Activated T-helper 2 cell treated with anti-CD3 and anti-CD28 coated beads, Interferon-gamma antibody, Interleukin-2, Interleukin-4, amounts not matched to agents 10 μg/mL and 5 μg/mL and 100 μg/mL, durations not matched to agents 14 hours and 24 hours and 36 hours (primary cell): ENCODE data around the gene TMEM231. TPM values are rescaled to one million over a fixed set of nuclear protein-coding genes. Genes with fewer than 3 reads are reported as not detected.
"Not testable (repeated sequence)": the region's sequence is repeated elsewhere in the genome, so short reads cannot be mapped to it uniquely, and the experiment has no call there.

Experiments
- DNase-seq: peaks from one replicate; pipeline ENCODE4 v3.0.0; 2021; ENCODE audit warnings: low spot score
- H3K27ac Mint-ChIP-seq: one replicate; pipeline ENCODE4 v1.8.0; 2021; ENCODE audit warnings: mixed read lengths
- H3K27me3 Mint-ChIP-seq: one replicate; pipeline ENCODE4 v1.8.0; 2021; ENCODE audit warnings: low read depth, mixed read lengths
- H3K36me3 Mint-ChIP-seq: one replicate; pipeline ENCODE4 v1.8.0; 2021; ENCODE audit warnings: low read depth, mixed read lengths
- H3K4me1 Mint-ChIP-seq: one replicate; pipeline ENCODE4 v1.8.0; 2021; ENCODE audit warnings: low read depth, mixed read lengths
- H3K4me3 Mint-ChIP-seq: one replicate; pipeline ENCODE4 v1.8.0; 2021; ENCODE audit warnings: low read depth, mild to moderate bottlenecking, moderate library complexity, mixed read lengths
- H3K9me3 Mint-ChIP-seq: one replicate; pipeline ENCODE4 v1.8.0; 2021; ENCODE audit warnings: mixed read lengths
- intact Hi-C: fragments of 100-400 bp; cut with micrococcal nuclease; formaldehyde crosslinking; loops from one replicate; pipeline ENCODE4 v1.15.1; 2023
- total RNA-seq: library from RNA; stranded (reverse); gene quantifications from 2 replicates; pipeline ENCODE4 v1.2.3, GENCODE V29; 2022

The TMEM231 gene
- total RNA-seq, 1 donor from 2014 or later = 3.4 TPM

DNA sequence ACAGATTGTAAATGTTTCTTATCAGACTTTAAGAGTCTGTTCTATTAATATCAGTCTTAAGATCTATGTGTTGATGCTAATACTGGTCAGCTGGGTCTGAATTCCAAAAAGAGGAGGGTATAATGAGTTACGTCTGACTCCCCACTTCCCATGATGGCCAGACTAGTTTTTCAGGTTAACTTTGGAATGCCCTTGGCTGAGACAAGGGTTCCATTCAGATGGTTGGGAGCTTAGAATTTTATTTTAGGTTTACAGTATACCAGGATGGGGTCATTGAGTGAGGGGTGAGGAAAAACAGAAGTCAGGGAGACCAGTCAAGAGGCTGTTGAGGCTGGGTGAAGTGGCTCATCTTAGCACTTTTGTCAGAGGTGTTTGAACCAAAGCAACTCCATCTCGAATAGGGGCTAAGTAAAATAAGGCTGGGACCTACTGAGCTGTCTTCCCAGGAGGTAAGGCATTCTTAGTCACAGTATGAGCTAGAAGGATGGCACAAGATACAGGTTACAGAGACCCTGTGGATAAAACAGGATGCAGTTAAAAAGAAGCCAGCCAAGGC is 2.9 kb upstream of the TMEM231 start:
- no peaks in the 10 kb centered on the region for H3K36me3 Mint-ChIP-seq
- no peak overlapping the region for H3K27ac Mint-ChIP-seq
- intact Hi-C loops = no loop called here
- H3K27me3 Mint-ChIP-seq = peaks cover 25% of the 10 kb centered on the region
- H3K9me3 Mint-ChIP-seq = no peaks in the 10 kb centered on the region
- DNase-seq = no peak
- H3K4me3 Mint-ChIP-seq = no peak overlapping the region
- H3K4me1 Mint-ChIP-seq = peaks cover 5% of the 10 kb centered on the region

DNA sequence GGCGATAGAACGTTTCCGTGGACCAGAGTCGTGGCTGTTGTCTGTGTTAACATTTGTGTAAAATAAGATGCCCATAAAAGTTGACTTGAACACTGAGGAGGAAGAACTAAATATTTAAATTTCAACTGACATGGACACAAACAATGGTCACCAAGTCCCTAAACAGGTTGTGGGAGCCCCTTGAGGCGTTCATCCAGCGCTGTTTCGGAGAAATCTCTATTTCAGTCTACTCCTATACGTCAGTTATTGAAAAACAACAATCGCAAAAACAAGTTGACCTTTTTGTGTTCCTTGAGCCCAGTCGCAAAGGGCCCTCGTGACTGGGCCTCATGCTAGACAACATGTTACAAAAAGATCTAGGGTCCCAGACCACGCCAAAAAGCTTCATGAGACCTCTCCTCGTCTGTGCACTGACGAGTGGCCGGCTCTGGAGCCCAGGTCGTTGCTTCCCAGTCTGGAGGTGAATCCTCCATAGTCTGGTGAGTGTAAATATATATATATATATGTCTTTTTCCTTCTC is 439 bp upstream of the TMEM231 start:
- intact Hi-C loops = loop anchor here (1.0 to 2.0 kb wide), 3 partner anchors 10 to 67 kb away; partner anchors contain the start of genes ADAT1 and GABARAPL2
- peak overlapping the region; percentile 71 for H3K27ac Mint-ChIP-seq
- peak overlapping the region; percentile 90 for H3K4me3 Mint-ChIP-seq
- no peak for DNase-seq
- H3K36me3 Mint-ChIP-seq = no peaks in the 10 kb centered on the region
- H3K9me3 Mint-ChIP-seq = no peaks in the 10 kb centered on the region
- H3K4me1 Mint-ChIP-seq = peaks cover 7% of the 10 kb centered on the region
- H3K27me3 Mint-ChIP-seq = peaks cover 26% of the 10 kb centered on the region

DNA sequence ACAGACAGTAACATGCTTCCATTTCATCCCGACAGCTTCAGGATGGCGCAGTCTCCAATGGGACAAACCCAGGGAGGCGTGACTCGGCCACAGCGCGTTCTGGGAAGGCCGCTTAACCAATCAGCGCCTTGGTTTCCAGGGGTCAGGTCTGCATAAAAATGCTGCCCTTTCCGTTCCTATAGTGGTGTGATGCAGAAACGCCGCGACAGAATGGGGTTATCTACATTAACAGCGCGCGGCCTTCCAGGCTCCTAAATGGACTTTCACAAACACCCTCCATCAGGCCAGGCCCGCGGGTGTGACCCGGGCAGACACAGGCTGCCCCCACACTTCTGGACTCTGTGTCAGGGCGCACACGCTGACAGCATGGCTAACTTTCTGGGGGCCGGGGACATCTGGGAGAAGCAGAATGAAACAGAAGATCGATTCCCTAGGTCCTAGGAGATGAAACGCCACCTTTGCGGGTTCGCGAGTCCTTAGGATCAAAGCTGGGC is 792 bp downstream of the TMEM231 start:
- Mint-ChIP-seq H3K9me3 (no peaks in the 10 kb centered on the region), H3K27ac (peak overlapping the region; percentile 86), H3K27me3 (peaks cover 26% of the 10 kb centered on the region), H3K4me1 (peaks cover 7% of the 10 kb centered on the region), H3K4me3 (peak overlapping the region; percentile 90), H3K36me3 (no peaks in the 10 kb centered on the region)
- DNase-seq = no peak
- intact Hi-C loops = no loop called here

- Mint-ChIP-seq H3K4me1 (peaks cover 7% of the 10 kb centered on the region), H3K27ac (no peak overlapping the region), H3K9me3 (no peaks in the 10 kb centered on the region), H3K27me3 (peaks cover 19% of the 10 kb centered on the region), H3K4me3 (no peak overlapping the region), H3K36me3 (no peaks in the 10 kb centered on the region)
- intact Hi-C loops = no loop called here
- DNase-seq = no peak
Observed at GRCh38 chr16:75552951-75553350, 3.1 kb downstream of the TMEM231 start.

DNA sequence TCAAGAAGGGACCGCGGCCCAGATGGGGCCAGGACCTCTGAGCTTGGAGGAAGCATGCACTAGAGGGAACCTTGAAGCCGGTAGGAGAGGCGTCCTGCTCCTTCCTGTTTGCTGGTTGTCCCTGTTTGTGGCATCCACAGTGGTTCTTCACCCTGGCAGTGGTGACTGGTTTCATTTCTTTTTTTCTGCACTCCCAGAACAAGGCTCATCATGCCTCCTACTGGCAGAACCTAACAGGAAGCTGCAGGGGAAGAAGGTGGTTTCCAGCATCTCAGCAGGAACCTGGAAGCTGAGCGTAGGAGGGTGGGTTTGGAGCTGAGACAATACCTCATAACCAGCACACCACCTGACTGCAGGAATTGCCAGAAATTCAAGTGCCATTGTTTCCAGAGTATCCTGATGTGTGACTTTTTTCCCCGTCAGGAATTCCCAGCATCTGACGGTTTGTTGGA is 5.8 kb downstream of the TMEM231 start:
- H3K4me3 Mint-ChIP-seq = no peak overlapping the region
- H3K27ac Mint-ChIP-seq = no peak overlapping the region
- DNase-seq = peak; percentile 18
- no peaks in the 10 kb centered on the region for H3K9me3 Mint-ChIP-seq
- H3K27me3 Mint-ChIP-seq = peaks cover 22% of the 10 kb centered on the region
- H3K4me1 Mint-ChIP-seq = peaks cover 4% of the 10 kb centered on the region
- no peaks in the 10 kb centered on the region for H3K36me3 Mint-ChIP-seq
- intact Hi-C loops = no loop called here

- H3K9me3 Mint-ChIP-seq, DNase-seq, H3K27ac Mint-ChIP-seq, H3K4me3 Mint-ChIP-seq, intact Hi-C loops, H3K4me1 Mint-ChIP-seq, H3K36me3 Mint-ChIP-seq: not testable (repeated sequence)
- peaks cover 12% of the 10 kb centered on the region for H3K27me3 Mint-ChIP-seq
Observed at GRCh38 chr16:75548456-75548855, 7.6 kb downstream of the TMEM231 start.

GRCh38 chr16:75546293-75546692 is 9.8 kb downstream of the TMEM231 start:
- Mint-ChIP-seq H3K27ac (no peak overlapping the region), H3K9me3 (no peaks in the 10 kb centered on the region), H3K4me3 (no peak overlapping the region), H3K36me3 (no peaks in the 10 kb centered on the region), H3K27me3 (peaks cover 5% of the 10 kb centered on the region), H3K4me1 (no peaks in the 10 kb centered on the region)
- no peak for DNase-seq
- intact Hi-C loops = no loop called here

- DNase-seq, intact Hi-C loops, H3K27ac Mint-ChIP-seq, H3K4me1 Mint-ChIP-seq, H3K27me3 Mint-ChIP-seq, H3K36me3 Mint-ChIP-seq, H3K9me3 Mint-ChIP-seq, H3K4me3 Mint-ChIP-seq: not testable (repeated sequence)
Observed at GRCh38 chr16:75545879-75546278, 10.2 kb downstream of the TMEM231 start.

- intact Hi-C loops, H3K27ac Mint-ChIP-seq, H3K4me1 Mint-ChIP-seq, DNase-seq, H3K9me3 Mint-ChIP-seq, H3K4me3 Mint-ChIP-seq, H3K36me3 Mint-ChIP-seq, H3K27me3 Mint-ChIP-seq: not testable (repeated sequence)
Observed at GRCh38 chr16:75542462-75542861, 13.6 kb downstream of the TMEM231 start.

- H3K9me3 Mint-ChIP-seq = no peaks in the 10 kb centered on the region
- intact Hi-C loops = no loop called here
- DNase-seq = no peak
- no peaks in the 10 kb centered on the region for H3K36me3 Mint-ChIP-seq
- H3K4me3 Mint-ChIP-seq = no peak overlapping the region
- peaks cover 1% of the 10 kb centered on the region for H3K27me3 Mint-ChIP-seq
- H3K27ac Mint-ChIP-seq = no peak overlapping the region
- H3K4me1 Mint-ChIP-seq = peaks cover 2% of the 10 kb centered on the region
Observed at GRCh38 chr16:75541236-75541635, 14.8 kb downstream of the TMEM231 start.

DNA sequence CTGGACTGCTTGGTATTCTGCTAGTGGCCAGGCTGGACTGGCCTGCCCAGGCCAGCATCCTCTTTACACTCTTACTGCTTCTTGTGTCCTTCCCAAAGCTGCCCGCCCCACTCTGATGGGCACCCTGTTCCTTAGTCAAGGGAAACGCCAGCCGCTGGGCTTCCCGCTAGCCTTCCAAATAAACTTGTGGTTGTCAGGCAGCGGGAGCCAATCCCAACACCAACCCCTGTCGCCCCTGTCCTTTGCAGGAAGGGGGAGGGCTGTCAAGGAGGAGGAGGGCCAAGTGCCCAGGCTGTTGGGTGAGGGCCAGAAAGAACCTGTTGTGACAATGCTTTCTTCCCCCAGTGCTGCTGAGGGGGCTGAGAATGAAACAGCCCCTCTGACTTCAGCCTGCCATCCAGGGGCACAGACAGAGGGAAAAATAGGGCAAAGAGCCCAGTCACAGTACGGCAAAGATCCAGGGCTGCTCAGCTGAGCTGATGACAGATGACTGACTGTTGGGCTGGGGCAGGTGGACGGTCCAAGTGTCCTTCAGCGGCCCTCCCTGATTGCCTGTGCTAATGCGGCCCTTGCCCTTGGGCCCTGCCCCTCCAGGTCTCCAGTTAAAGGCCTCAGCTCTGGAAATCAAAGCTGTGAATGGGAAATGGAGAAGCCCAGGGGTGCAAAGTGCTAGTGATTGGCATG is 17.0 kb downstream of the TMEM231 start:
- intact Hi-C loops, DNase-seq, H3K27me3 Mint-ChIP-seq, H3K4me1 Mint-ChIP-seq, H3K4me3 Mint-ChIP-seq, H3K27ac Mint-ChIP-seq, H3K36me3 Mint-ChIP-seq, H3K9me3 Mint-ChIP-seq: not testable (repeated sequence)

DNA sequence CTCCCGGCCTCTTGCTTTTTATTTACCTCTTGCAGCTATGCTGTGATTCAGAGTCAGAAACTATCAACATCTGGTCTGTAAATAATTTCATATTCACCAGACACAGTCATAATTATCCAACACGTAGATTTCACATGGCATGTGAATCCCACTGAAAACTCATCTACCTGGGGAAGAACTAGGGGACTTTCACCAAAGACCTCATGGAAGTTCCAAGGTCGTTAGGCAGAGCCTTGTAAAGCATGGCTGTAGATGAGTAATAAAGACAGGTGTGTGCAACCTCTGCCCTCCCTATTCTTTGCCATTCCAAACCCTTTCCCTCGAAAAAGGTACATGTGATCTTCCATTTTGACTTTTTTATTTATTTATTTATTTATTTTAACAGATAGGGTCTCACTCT is 18.3 kb downstream of the TMEM231 start:
- peaks cover 1% of the 10 kb centered on the region for H3K27me3 Mint-ChIP-seq
- no peaks in the 10 kb centered on the region for H3K9me3 Mint-ChIP-seq
- peaks cover 2% of the 10 kb centered on the region for H3K4me1 Mint-ChIP-seq
- H3K4me3 Mint-ChIP-seq = no peak overlapping the region
- no peak for DNase-seq
- intact Hi-C loops = no loop called here
- no peaks in the 10 kb centered on the region for H3K36me3 Mint-ChIP-seq
- no peak overlapping the region for H3K27ac Mint-ChIP-seq

DNA sequence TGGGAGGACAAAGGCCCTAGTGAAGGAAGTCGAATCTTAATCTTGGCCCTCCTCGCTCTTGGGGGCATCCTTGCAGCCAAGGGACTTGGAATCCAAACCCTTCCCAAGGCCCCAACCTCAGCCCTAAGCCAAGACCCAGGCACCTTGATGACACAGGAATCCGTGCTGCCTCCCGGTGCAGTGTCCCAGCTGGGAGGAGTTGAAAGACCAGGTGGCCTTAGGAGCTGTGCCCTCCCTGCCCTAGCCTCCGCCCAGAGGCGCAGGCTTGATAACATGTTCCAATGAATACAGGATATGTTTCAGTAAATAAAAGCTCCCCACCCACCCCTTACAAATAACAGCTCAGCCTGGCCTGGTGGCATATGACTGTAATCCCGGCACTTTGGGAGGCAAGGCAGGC is 20.2 kb downstream of the TMEM231 start, which contains the start of gene CHST5:
Gene CHST5 (minus strand): TSS at position 208 of the 400 bp plus-strand sequence. CDS start 5,724 bp downstream, outside the sequence.
- Mint-ChIP-seq H3K4me3 (no peak within 1 kb of the TSS), H3K9me3 (no peaks in the 10 kb centered on the region), H3K4me1 (peaks cover 2% of the 10 kb centered on the region), H3K36me3 (no peaks in the 10 kb centered on the region), H3K27ac (no peak within 1 kb of the TSS), H3K27me3 (peaks cover 1% of the 10 kb centered on the region)
- intact Hi-C loops = no loop called here
- no peak for DNase-seq
